ENCODE data around the gene MGA.

- TF ChIP-seq CTCF (IDR thresholded peaks at IDR 0.05) = no peak
- no peak for TF ChIP-seq POLR2A (IDR thresholded peaks at IDR 0.05)
- TF ChIP-seq POLR2AphosphoS5 (IDR thresholded peaks at IDR 0.05) = no peak
Measured at GRCh38 chr15:41805711-41806110, 145.5 kb downstream of the MGA start.

All from breast epithelium (tissue), 3 donors.